OCI-LY1 (cell line): ENCODE measurements around the gene IGFBP1.

Experiments used
- H2AFZ ChIP-seq: fragments of 200-600 bp; sonication (generic), shearing (Covaris generic); 2 replicates; pipeline ENCODE4 v1.6.0; 2014; ENCODE audit warnings: antibody characterized with exemption, mild to moderate bottlenecking, low read length
- H3F3A ChIP-seq: fragments of 200-600 bp; sonication (generic), shearing (Covaris generic); 2 replicates; pipeline ENCODE4 v1.6.0; 2014; ENCODE audit warnings: mild to moderate bottlenecking, antibody characterized with exemption, low read length, moderate library complexity; ENCODE audit not compliant: insufficient read depth
- H3K27ac ChIP-seq: fragments of 200-600 bp; sonication (generic); 2 replicates; pipeline ENCODE4 v1.5.1; 2014; ENCODE audit warnings: low read length, mixed run types, mild to moderate bottlenecking, low read depth; ENCODE audit not compliant: poor library complexity, severe bottlenecking
- H3K27me3 ChIP-seq: fragments of 200-600 bp; sonication (generic); 2 replicates; pipeline ENCODE4 v1.6.0; 2014; ENCODE audit warnings: antibody characterized with exemption, mild to moderate bottlenecking, low read length, moderate library complexity; ENCODE audit not compliant: insufficient read depth
- H3K36me3 ChIP-seq: fragments of 200-600 bp; sonication (generic); 2 replicates; pipeline ENCODE4 v1.6.1; 2014; ENCODE audit warnings: mild to moderate bottlenecking, antibody characterized with exemption, low read length, moderate library complexity, mixed read lengths; ENCODE audit not compliant: insufficient read depth
- H3K4me1 ChIP-seq: fragments of 200-600 bp; sonication (generic); 2 replicates; pipeline ENCODE4 v1.5.1; 2014; ENCODE audit warnings: mild to moderate bottlenecking, low read length, moderate library complexity; ENCODE audit not compliant: insufficient read depth, severe bottlenecking
- H3K4me2 ChIP-seq: fragments of 200-600 bp; sonication (generic), shearing (Covaris generic); 2 replicates; pipeline ENCODE4 v1.6.1; 2014; ENCODE audit warnings: low read length
- H3K4me3 ChIP-seq: fragments of 200-600 bp; sonication (generic); 2 replicates; pipeline ENCODE4 v1.5.1; 2014; ENCODE audit warnings: low read length, low read depth, mild to moderate bottlenecking, mixed read lengths; ENCODE audit not compliant: poor library complexity, severe bottlenecking
- H3K79me2 ChIP-seq: fragments of 200-600 bp; shearing (Covaris generic); 2 replicates; pipeline ENCODE4 v1.6.1; 2016; ENCODE audit warnings: mixed run types, low read length, mixed read lengths; ENCODE audit not compliant: insufficient read depth
- H3K9ac ChIP-seq: fragments of 200-600 bp; sonication (generic), shearing (Covaris generic); 2 replicates; pipeline ENCODE4 v1.6.1; 2014; ENCODE audit warnings: mild to moderate bottlenecking, low read length, mixed read lengths
- H3K9me2 ChIP-seq: fragments of 200-600 bp; sonication (generic), shearing (Covaris generic); 2 replicates; pipeline ENCODE4 v1.6.1; 2014; ENCODE audit warnings: low read depth, mild to moderate bottlenecking, low read length, mixed read lengths
- H3K9me3 ChIP-seq: fragments of 200-600 bp; shearing (Covaris generic); 2 replicates; pipeline ENCODE4 v1.6.1; 2014; ENCODE audit warnings: low read length, mixed read lengths
- H4K20me1 ChIP-seq: fragments of 200-600 bp; sonication (generic), shearing (Covaris generic); 2 replicates; pipeline ENCODE4 v1.6.0; 2016; ENCODE audit warnings: mild to moderate bottlenecking, low read length; ENCODE audit not compliant: insufficient read depth
- EZH2 ChIP-seq: fragments of 200-600 bp; sonication (generic), shearing (Covaris generic); IDR thresholded peaks from 2 replicates; pipeline ENCODE4 v1.8.0; 2017; ENCODE audit warnings: borderline replicate concordance, mixed run types, mild to moderate bottlenecking, antibody characterized with exemption, low read length, moderate library complexity, mixed read lengths
- TF ChIP-seq, protein P1 (sequence below): fragments of 200-600 bp; sonication (generic), shearing (Covaris generic); IDR thresholded peaks from 2 replicates; pipeline ENCODE4 v1.5.1; 2017; ENCODE audit warnings: mild to moderate bottlenecking, antibody characterized with exemption, low read length, moderate library complexity, mixed read lengths

Gene IGFBP1

DNA sequence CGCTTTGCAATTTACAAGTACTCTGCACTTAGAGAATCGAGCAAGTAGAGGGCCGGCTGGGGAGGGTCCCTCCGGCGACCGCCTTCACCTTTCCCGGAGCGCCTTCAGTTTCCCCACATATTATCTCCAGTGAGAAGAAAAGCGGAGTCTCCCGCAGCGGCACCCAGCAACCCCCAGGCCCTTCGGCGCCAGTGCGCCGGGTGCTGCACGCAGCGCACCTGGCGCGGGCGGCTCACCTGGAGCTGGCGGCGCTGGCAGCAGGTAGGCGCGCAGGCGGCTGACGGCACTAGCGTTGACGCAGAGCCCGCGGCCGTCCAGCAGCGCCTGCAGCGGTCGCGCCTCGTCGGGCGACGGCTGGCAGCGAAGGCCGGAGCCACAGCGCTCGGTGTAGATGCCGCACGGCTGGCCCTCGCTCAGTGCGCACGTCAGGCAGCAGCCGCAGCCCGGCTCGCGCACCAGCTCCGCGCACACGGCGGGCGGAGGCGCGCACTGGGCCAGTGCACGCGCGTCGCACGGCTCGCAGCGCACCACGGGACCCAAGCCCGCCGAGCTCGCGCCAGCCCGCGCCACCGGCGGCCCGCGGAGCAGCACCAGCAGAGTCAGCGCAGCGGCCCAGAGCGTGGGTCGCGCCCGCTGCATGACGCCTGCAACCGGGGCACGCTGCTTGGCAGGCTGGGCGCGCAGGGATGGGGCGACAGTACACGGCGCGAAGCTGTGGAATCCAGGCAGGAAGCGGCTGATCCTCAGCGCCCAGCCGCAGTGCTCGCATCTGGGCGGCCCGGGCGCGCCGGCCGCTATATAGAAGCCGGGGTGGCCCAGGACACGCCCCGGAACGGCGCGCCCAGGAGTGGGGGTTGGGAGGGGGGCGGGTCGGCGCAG is 32.5 kb downstream of the IGFBP1 start, which contains the start of gene IGFBP3:
TSS of gene IGFBP3 (minus strand) at position 771 of the 879 bp plus-strand sequence. CDS start at position 639, 132 bp downstream.
- no peaks in the 10 kb centered on the region for H3K79me2 ChIP-seq
- H3K9ac ChIP-seq, result no peak within 1 kb of the TSS
- no peaks in the 10 kb centered on the region for H4K20me1 ChIP-seq
- no peaks in the 10 kb centered on the region for H3K27me3 ChIP-seq
- no peak within 1 kb of the TSS for H3K4me3 ChIP-seq
- no peaks in the 10 kb centered on the region for H3F3A ChIP-seq
- no peak within 1 kb of the TSS for H3K4me2 ChIP-seq
- H3K9me3 ChIP-seq, result no peaks in the 10 kb centered on the region
- no peaks in the 10 kb centered on the region for H3K9me2 ChIP-seq
- no peaks in the 10 kb centered on the region for H3K4me1 ChIP-seq
- H2AFZ ChIP-seq, result no peak within 1 kb of the TSS
- H3K27ac ChIP-seq, result no peak within 1 kb of the TSS
- no peaks in the 10 kb centered on the region for H3K36me3 ChIP-seq
- TF ChIP-seq EZH2, result no peak
- TF ChIP-seq, protein P1, sequence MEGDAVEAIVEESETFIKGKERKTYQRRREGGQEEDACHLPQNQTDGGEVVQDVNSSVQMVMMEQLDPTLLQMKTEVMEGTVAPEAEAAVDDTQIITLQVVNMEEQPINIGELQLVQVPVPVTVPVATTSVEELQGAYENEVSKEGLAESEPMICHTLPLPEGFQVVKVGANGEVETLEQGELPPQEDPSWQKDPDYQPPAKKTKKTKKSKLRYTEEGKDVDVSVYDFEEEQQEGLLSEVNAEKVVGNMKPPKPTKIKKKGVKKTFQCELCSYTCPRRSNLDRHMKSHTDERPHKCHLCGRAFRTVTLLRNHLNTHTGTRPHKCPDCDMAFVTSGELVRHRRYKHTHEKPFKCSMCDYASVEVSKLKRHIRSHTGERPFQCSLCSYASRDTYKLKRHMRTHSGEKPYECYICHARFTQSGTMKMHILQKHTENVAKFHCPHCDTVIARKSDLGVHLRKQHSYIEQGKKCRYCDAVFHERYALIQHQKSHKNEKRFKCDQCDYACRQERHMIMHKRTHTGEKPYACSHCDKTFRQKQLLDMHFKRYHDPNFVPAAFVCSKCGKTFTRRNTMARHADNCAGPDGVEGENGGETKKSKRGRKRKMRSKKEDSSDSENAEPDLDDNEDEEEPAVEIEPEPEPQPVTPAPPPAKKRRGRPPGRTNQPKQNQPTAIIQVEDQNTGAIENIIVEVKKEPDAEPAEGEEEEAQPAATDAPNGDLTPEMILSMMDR, result no peak

DNA sequence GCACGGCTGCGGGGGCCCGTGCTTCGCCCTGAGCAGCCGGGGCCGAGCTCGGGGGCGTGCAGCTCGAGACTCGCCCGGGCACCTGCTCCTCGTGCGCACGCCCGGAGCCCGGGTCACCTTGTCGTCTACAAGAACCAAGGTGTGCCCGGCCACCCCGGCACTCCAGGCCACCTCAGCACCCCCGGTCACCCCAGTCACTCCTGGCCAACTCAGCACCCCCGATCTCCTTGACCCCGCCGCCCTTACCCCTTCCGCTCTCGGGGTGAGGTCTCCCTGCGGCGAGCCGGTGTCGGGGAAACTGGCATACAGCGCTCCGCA is 33.1 kb downstream of the IGFBP1 start:
- no peaks in the 10 kb centered on the region for H3K27me3 ChIP-seq
- H2AFZ ChIP-seq, result no peak overlapping the region
- H3F3A ChIP-seq, result no peaks in the 10 kb centered on the region
- no peak overlapping the region for H3K4me3 ChIP-seq
- no peak for TF ChIP-seq EZH2
- H3K9me2 ChIP-seq, result no peaks in the 10 kb centered on the region
- no peak overlapping the region for H3K4me2 ChIP-seq
- H3K9ac ChIP-seq, result no peak overlapping the region
- H4K20me1 ChIP-seq, result no peaks in the 10 kb centered on the region
- no peaks in the 10 kb centered on the region for H3K9me3 ChIP-seq
- no peak overlapping the region for H3K27ac ChIP-seq
- H3K4me1 ChIP-seq, result no peaks in the 10 kb centered on the region
- H3K79me2 ChIP-seq, result no peaks in the 10 kb centered on the region
- H3K36me3 ChIP-seq, result no peaks in the 10 kb centered on the region

DNA sequence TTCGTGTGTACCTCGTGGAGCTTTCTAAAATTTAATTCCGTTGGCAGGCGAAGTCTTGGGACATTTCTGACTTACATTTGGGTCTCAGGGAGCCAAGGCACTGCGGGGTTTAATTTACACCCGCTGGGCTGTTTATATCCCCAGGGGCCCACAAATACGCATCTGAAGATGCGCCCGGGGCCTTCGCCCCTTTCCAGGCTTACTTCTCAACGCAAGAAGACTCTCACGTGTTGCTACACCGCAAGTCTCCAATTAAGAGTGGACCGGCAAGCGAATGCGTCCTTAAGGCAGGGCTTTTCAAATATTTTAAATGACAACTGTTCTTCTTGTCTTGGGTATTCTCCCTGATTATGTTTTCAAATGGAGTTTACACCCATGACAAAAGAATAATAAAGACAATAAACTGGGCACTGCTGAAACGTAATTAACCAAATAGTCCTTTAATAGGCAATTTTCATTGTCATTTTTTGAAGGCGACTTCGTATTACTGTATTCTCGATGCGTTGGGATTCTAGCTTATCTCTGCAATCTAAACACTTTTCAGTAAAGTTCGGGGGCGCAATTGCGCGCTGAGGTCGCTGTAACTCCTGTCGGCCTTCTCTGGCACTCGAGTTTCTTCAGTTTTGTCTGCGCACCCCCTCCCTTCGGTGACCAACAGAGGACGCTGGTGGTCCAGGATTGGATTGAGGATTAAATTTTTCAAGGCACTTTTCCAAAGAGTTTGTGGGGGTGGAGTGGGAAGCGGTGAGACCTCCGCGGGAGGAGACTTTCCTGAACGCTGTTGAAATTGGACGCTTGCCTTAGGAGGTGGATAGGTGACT is 33.6 kb downstream of the IGFBP1 start:
- Histone ChIP-seq H3K4me1 (no peaks in the 10 kb centered on the region), H4K20me1 (no peaks in the 10 kb centered on the region), H3K36me3 (no peaks in the 10 kb centered on the region), H3K9ac (no peak overlapping the region), H3K4me2 (no peak overlapping the region), H3K9me2 (no peaks in the 10 kb centered on the region), H3K79me2 (no peaks in the 10 kb centered on the region), H3K27ac (no peak overlapping the region), H3K27me3 (no peaks in the 10 kb centered on the region), H3F3A (no peaks in the 10 kb centered on the region), H3K9me3 (no peaks in the 10 kb centered on the region), H2AFZ (no peak overlapping the region), H3K4me3 (no peak overlapping the region)
- TF ChIP-seq, protein P1, result peak; percentile 56
- TF ChIP-seq EZH2, result no peak
